IMR-90 (cell line): Measurements from ENCODE around the gene AGBL1. TPM values are rescaled to one million over a fixed set of nuclear protein-coding genes. Genes with fewer than 3 reads are reported as not detected.

Experiments used
- ATAC-seq: fragments of 200-7000 bp; cut with Tn5 transposase; 2 replicates; pipeline ENCODE4 v1.9.1; 2020; ENCODE audit warnings: low read depth, mild to moderate bottlenecking, moderate library complexity
- BruUV-seq: library from RNA; stranded (reverse); fragments of 400-500 nt; replicated peaks from 2 replicates; lab custom pipeline; 2021; lab: Mats Ljungman, UMichigan
- CTCF ChIA-PET: fragments of 300-600 bp; formaldehyde crosslinking; extraction: SDS; loops from one replicate; lab custom pipeline; 2021; ENCODE audit warnings: antibody characterized with exemption; lab: Yijun Ruan, JAX
- POLR2A ChIA-PET: fragments of 300-600 bp; sonication (Branson Sonifier 250); formaldehyde crosslinking; loops from one replicate; lab custom pipeline; 2022; ENCODE audit warnings: antibody characterized with exemption; ENCODE audit not compliant: unreplicated experiment; lab: Charles Lee
- DNase-seq: peaks from one replicate; pipeline ENCODE4 v3.0.0; 2013
- H2AFZ ChIP-seq: replicated peaks from 2 replicates; pipeline ENCODE3; 2013; ENCODE audit warnings: low read length, mild to moderate bottlenecking; ENCODE audit not compliant: poor library complexity
- H2AK5ac ChIP-seq: 2 replicates; pipeline ENCODE4 v1.6.1; 2013; ENCODE audit warnings: low read depth, low read length, inconsistent platforms
- H2AK9ac ChIP-seq: replicated peaks from 2 replicates; pipeline ENCODE3; 2013; ENCODE audit warnings: mild to moderate bottlenecking, low read depth, low read length, moderate library complexity; ENCODE audit not compliant: poor library complexity
- H2BK120ac ChIP-seq: 2 replicates; pipeline ENCODE4 v1.6.1; 2013; ENCODE audit warnings: low read depth, low read length, inconsistent platforms
- H2BK15ac ChIP-seq: 3 replicates; pipeline ENCODE4 v1.6.1; 2013; ENCODE audit warnings: low read depth, low read length, inconsistent platforms
- H2BK20ac ChIP-seq: 2 replicates; pipeline ENCODE4 v1.6.1; 2013; ENCODE audit warnings: low read depth, mild to moderate bottlenecking, inconsistent platforms, low read length, moderate library complexity
- H2BK5ac ChIP-seq: 2 replicates; pipeline ENCODE4 v1.6.1; 2013; ENCODE audit warnings: mild to moderate bottlenecking, low read depth, low read length, inconsistent platforms; ENCODE audit not compliant: poor library complexity, severe bottlenecking
- H3K14ac ChIP-seq: replicated peaks from 2 replicates; pipeline ENCODE4 v1.6.1; 2013; ENCODE audit warnings: low read depth, low read length, inconsistent platforms
- H3K18ac ChIP-seq: 2 replicates; pipeline ENCODE4 v1.6.1; 2013; ENCODE audit warnings: low read depth, low read length, control low read depth
- H3K23ac ChIP-seq: 2 replicates; pipeline ENCODE4 v1.6.1; 2013; ENCODE audit warnings: low read depth, low read length, inconsistent platforms
- H3K27ac ChIP-seq: 2 replicates; pipeline ENCODE4 v1.5.1; 2013; ENCODE audit warnings: mild to moderate bottlenecking, control low read depth, low read length; ENCODE audit not compliant: insufficient read depth
- H3K27me3 ChIP-seq: 2 replicates; pipeline ENCODE4 v1.6.1; 2013; ENCODE audit warnings: low read length; ENCODE audit not compliant: control insufficient read depth, insufficient read depth
- H3K36me3 ChIP-seq: 2 replicates; pipeline ENCODE4 v1.6.1; 2013; ENCODE audit warnings: low read length, mixed read lengths; ENCODE audit not compliant: control insufficient read depth, insufficient read depth
- H3K4ac ChIP-seq: 2 replicates; pipeline ENCODE4 v1.6.1; 2013; ENCODE audit warnings: low read depth, low read length, inconsistent platforms
- H3K4me1 ChIP-seq: 2 replicates; pipeline ENCODE4 v1.6.1; 2013; ENCODE audit warnings: low read length, mixed read lengths; ENCODE audit not compliant: control insufficient read depth, insufficient read depth
- H3K4me2 ChIP-seq: 2 replicates; pipeline ENCODE4 v1.6.1; 2013; ENCODE audit warnings: low read depth, mild to moderate bottlenecking, control low read depth, low read length, moderate library complexity
- H3K4me3 ChIP-seq: 2 replicates; pipeline ENCODE4 v1.5.1; 2013; ENCODE audit warnings: low read depth, mild to moderate bottlenecking, control low read depth, low read length, moderate library complexity; ENCODE audit not compliant: insufficient read depth
- H3K56ac ChIP-seq: 2 replicates; pipeline ENCODE4 v1.6.1; 2013; ENCODE audit warnings: low read length, inconsistent platforms; ENCODE audit not compliant: insufficient read depth; ENCODE audit errors: extremely low read depth
- H3K79me1 ChIP-seq, 2 experiments: 2 replicates each; pipeline ENCODE4 v1.6.1; 2013; ENCODE audit warnings: low read length in 2 of 2, inconsistent platforms in 1 of 2, low read depth in 1 of 2
- H3K9ac ChIP-seq: 2 replicates; pipeline ENCODE4 v1.6.1; 2013; ENCODE audit warnings: low read depth, low read length, control low read depth
- H3K9me1 ChIP-seq: 2 replicates; pipeline ENCODE4 v1.6.1; 2013; ENCODE audit warnings: low read length, inconsistent platforms; ENCODE audit not compliant: insufficient read depth
- H3K9me3 ChIP-seq: 2 replicates; pipeline ENCODE4 v1.6.1; 2013; ENCODE audit warnings: low read length; ENCODE audit not compliant: control insufficient read depth, insufficient read depth
- H4K20me1 ChIP-seq: 2 replicates; pipeline ENCODE4 v1.6.1; 2013; ENCODE audit warnings: low read length, inconsistent platforms; ENCODE audit not compliant: insufficient read depth
- H4K5ac ChIP-seq: 2 replicates; pipeline ENCODE4 v1.6.1; 2013; ENCODE audit warnings: mild to moderate bottlenecking, low read depth, low read length, control low read depth
- H4K8ac ChIP-seq, 2 experiments: 2 replicates each; pipeline ENCODE4 v1.6.1; 2013; ENCODE audit warnings: low read depth in 2 of 2, low read length in 2 of 2, control low read depth in 1 of 2, inconsistent platforms in 1 of 2
- H4K91ac ChIP-seq: 2 replicates; pipeline ENCODE4 v1.6.1; 2013; ENCODE audit warnings: low read depth, low read length, inconsistent platforms; ENCODE audit not compliant: insufficient read depth
- BHLHE40 ChIP-seq: fragments of 150-350 bp; IDR thresholded peaks from 2 replicates; pipeline ENCODE4 v1.6.1; 2016; ENCODE audit warnings: mild to moderate bottlenecking, low read depth, low read length
- CEBPB ChIP-seq: IDR thresholded peaks from 2 replicates; pipeline ENCODE4 v1.6.1; 2012; ENCODE audit warnings: low read depth, low read length, improper control_type of control experiment
- CHD1 ChIP-seq: IDR thresholded peaks from 2 replicates; pipeline ENCODE4 v1.6.1; 2012; ENCODE audit warnings: low read depth, low read length, improper control_type of control experiment
- MAZ ChIP-seq: IDR thresholded peaks from 2 replicates; pipeline ENCODE4 v1.6.1; 2012; ENCODE audit warnings: low read depth, mild to moderate bottlenecking, low read length, improper control_type of control experiment, moderate library complexity, borderline replicate concordance
- MXI1 ChIP-seq: IDR thresholded peaks from 2 replicates; pipeline ENCODE4 v1.6.1; 2012; ENCODE audit warnings: low read depth, mild to moderate bottlenecking, low read length, moderate library complexity, borderline replicate concordance
- NFE2L2 ChIP-seq: fragments of 150-350 bp; IDR thresholded peaks from 2 replicates; pipeline ENCODE4 v1.6.1; 2016; ENCODE audit warnings: low read depth, mild to moderate bottlenecking, low read length
- POLR2A ChIP-seq: IDR thresholded peaks from 2 replicates; pipeline ENCODE4 v1.6.1; 2012; ENCODE audit warnings: mild to moderate bottlenecking, low read depth, low read length
- RAD21 ChIP-seq: IDR thresholded peaks from 2 replicates; pipeline ENCODE4 v1.6.1; 2012; ENCODE audit warnings: low read length, improper control_type of control experiment
- RCOR1 ChIP-seq: IDR thresholded peaks from 2 replicates; pipeline ENCODE4 v1.6.1; 2012; ENCODE audit warnings: mild to moderate bottlenecking, low read length, improper control_type of control experiment; ENCODE audit not compliant: insufficient replicate concordance
- RFX5 ChIP-seq: IDR thresholded peaks from 2 replicates; pipeline ENCODE4 v1.8.0; 2012; ENCODE audit warnings: low read depth, mild to moderate bottlenecking, low read length, moderate library complexity
- SMC3 ChIP-seq: fragments of 150-350 bp; IDR thresholded peaks from 2 replicates; pipeline ENCODE4 v1.6.1; 2016; ENCODE audit warnings: low read depth, mild to moderate bottlenecking, antibody characterized with exemption, low read length, moderate library complexity
- USF2 ChIP-seq: fragments of 150-350 bp; IDR thresholded peaks from 2 replicates; pipeline ENCODE4 v1.6.1; 2017; ENCODE audit warnings: mild to moderate bottlenecking, antibody characterized with exemption, low read length, low read depth
- WGBS, 2 experiments: methylation state at CpG; one replicate each; pipeline versions ENCODE4 v1.1.5 to v1.1.7; 2013; ENCODE audit warnings: missing lambda C conversion rate in 2 of 2; ENCODE audit not compliant: insufficient read length in 1 of 2; ENCODE audit errors: extremely low coverage in 2 of 2; 5-methylcytosine and 5-hydroxymethylcytosine counted together
- dilution Hi-C: fragments of 300-500 bp; cut with HindIII; formaldehyde crosslinking; loops from one replicate; pipeline ENCODE4 v1.14.3; 2018; ENCODE audit warnings: low sequenced_read_pairs; ENCODE audit not compliant: unreplicated experiment
- in situ Hi-C: fragments of 300-500 bp; cut with MboI; formaldehyde crosslinking; loops from 3 replicates; pipeline ENCODE4 v1.14.3; 2019; ENCODE audit warnings: low sequenced_read_pairs, inconsistent platforms, mixed read lengths
- intact Hi-C: fragments of 100-400 bp; cut with micrococcal nuclease; formaldehyde crosslinking; loops from 2 replicates; pipeline ENCODE4 v1.10.0; 2022
- polyA plus RNA-seq, 3 experiments: library from polyadenylated mRNA; depleted of rRNA; stranded (reverse); fragments of >200 nt; gene quantifications; 2 replicates each; pipeline ENCODE4 v1.2.3, GENCODE V29; 2012; ENCODE audit warnings: low replicate concordance in 1 of 3
- total RNA-seq: library from RNA; depleted of rRNA; stranded (reverse); fragments of >200 nt; gene quantifications from 2 replicates; pipeline ENCODE4 v1.2.3, GENCODE V29; 2012
- TF ChIP-seq, protein P1 (sequence below): conservative IDR thresholded peaks from 2 replicates; pipeline ENCODE4 v1.5.1; 2012; ENCODE audit warnings: mild to moderate bottlenecking, low read depth, low read length, improper control_type of control experiment

The AGBL1 gene
- total and polyA plus RNA-seq, 2 of the 4 experiments (the other 2 are of a cell fraction), result not detected

DNA sequence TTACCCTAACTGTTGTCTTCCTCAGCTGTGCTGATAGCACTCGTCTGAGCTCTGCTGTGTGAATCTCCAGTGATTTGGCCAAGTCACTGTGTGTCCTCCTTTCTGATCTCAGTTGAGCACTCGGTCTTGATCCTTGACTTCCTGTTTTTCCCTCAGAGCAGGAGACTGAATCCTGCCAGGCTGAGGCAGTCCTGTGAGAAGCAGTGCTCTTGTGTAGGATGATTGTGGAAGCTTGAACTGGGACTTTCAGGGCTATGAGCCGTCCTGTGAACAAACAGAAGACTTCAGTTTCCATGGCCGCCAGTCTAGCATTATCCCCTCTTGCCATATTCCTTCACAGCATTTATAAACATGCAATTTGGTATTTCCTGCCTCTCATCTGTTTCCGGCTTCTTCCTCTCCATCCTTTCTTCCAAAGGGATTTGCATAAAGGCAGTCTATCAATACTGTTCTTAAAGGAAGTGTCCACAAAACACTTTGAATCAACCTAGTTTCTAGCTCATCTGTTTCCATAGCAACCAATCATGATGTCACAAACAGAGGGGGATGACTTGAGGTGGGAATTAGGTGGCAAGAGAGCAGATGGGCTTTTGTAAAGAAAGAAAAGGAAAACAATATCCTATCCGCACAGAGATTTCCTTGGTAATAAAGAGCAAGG, 237.2 kb downstream of the AGBL1 start:
- Histone ChIP-seq H2BK120ac (no peak overlapping the region), H3K23ac (no peak overlapping the region), H3K9me1 (no peaks in the 10 kb centered on the region), H3K4me3 (no peak overlapping the region), H3K18ac (no peak overlapping the region), H2BK5ac (no peak overlapping the region), H3K4ac (no peak overlapping the region), H3K9me3 (peaks cover 15% of the 10 kb centered on the region), H2AK9ac (no peak overlapping the region), H2BK15ac (no peak overlapping the region), H3K27ac (no peak overlapping the region), H4K8ac (no peak overlapping the region), H2BK20ac (no peak overlapping the region), H2AFZ (no peak overlapping the region), H3K4me2 (no peak overlapping the region), H4K5ac (no peak overlapping the region), H3K4me1 (no peaks in the 10 kb centered on the region), H3K79me1 (no peaks in the 10 kb centered on the region), H4K20me1 (no peaks in the 10 kb centered on the region), H3K56ac (no peak overlapping the region), H3K9ac (no peak overlapping the region), H3K27me3 (no peaks in the 10 kb centered on the region), H3K36me3 (no peaks in the 10 kb centered on the region), H2AK5ac (no peak overlapping the region), H3K14ac (no peak overlapping the region), H4K91ac (no peak overlapping the region)
- dilution Hi-C loops (no loop called here), intact Hi-C loops (no loop called here), in situ Hi-C loops (no loop called here)
- ChIA-PET CTCF (no interaction called here), POLR2A (no interaction called here)
- WGBS, 2 experiments, result 10% methylated on average over 3 of the region's 6 CpGs; no CpG with 5 or more reads in 1 of the 2 experiments
- no peak for TF ChIP-seq MXI1
- TF ChIP-seq, protein P1, sequence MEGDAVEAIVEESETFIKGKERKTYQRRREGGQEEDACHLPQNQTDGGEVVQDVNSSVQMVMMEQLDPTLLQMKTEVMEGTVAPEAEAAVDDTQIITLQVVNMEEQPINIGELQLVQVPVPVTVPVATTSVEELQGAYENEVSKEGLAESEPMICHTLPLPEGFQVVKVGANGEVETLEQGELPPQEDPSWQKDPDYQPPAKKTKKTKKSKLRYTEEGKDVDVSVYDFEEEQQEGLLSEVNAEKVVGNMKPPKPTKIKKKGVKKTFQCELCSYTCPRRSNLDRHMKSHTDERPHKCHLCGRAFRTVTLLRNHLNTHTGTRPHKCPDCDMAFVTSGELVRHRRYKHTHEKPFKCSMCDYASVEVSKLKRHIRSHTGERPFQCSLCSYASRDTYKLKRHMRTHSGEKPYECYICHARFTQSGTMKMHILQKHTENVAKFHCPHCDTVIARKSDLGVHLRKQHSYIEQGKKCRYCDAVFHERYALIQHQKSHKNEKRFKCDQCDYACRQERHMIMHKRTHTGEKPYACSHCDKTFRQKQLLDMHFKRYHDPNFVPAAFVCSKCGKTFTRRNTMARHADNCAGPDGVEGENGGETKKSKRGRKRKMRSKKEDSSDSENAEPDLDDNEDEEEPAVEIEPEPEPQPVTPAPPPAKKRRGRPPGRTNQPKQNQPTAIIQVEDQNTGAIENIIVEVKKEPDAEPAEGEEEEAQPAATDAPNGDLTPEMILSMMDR, result no peak
- TF ChIP-seq USF2, result no peak
- no peak for TF ChIP-seq SMC3
- no peak for TF ChIP-seq RAD21
- no peak for TF ChIP-seq NFE2L2
- no peak for TF ChIP-seq RFX5
- no peak for TF ChIP-seq CHD1
- TF ChIP-seq CEBPB, result no peak
- TF ChIP-seq BHLHE40, result no peak
- no peak for TF ChIP-seq MAZ
- TF ChIP-seq POLR2A, result no peak
- TF ChIP-seq RCOR1, result no peak
- DNase-seq (no peak), ATAC-seq (no peak)
- no TSS peak for BruUV-seq
